Measurements from ENCODE around the gene NCOA3.
"Not testable (repeated sequence)": the region's sequence is repeated elsewhere in the genome, so short reads cannot be mapped to it uniquely, and the experiment has no call there.

DNA sequence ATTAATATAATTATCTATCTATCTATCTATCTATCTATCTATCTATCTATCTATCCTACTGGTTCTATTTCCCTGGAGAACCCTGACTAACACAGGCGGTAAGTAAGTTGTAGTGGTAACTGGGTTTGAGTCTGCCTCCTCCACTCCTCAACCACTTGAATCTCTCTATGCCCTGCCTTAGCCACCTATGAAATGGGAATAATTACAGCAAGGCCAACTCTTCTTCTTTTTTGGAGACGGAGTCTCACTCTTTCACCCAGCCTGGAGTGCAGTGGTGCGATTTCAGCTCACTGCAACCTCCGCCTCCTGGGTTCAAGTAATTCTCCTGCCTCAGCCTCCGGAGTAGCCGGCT is 41.0 kb upstream of the NCOA3 start:
- not testable (repeated sequence) for TF ChIP-seq ARNTL (CRISPR knock-in tag; IDR thresholded peaks at IDR 0.05; ENCODE audit: borderline replicate concordance, low read depth); CSDC2 (CRISPR knock-in tag; IDR thresholded peaks at IDR 0.05); PPARA (CRISPR knock-in tag; IDR thresholded peaks at IDR 0.05; ENCODE audit: borderline replicate concordance); ZFP3 (CRISPR knock-in tag; IDR thresholded peaks at IDR 0.05); BACH2 (CRISPR knock-in tag; IDR thresholded peaks at IDR 0.05; ENCODE audit: borderline replicate concordance); RARB (CRISPR knock-in tag; IDR thresholded peaks at IDR 0.05); OSR1 (CRISPR knock-in tag; IDR thresholded peaks at IDR 0.05); ZNF565 (CRISPR knock-in tag; conservative IDR thresholded peaks at IDR 0.05; ENCODE audit: low read depth); ESRRG (CRISPR knock-in tag; IDR thresholded peaks at IDR 0.05)
- TF ChIP-seq, protein P1, sequence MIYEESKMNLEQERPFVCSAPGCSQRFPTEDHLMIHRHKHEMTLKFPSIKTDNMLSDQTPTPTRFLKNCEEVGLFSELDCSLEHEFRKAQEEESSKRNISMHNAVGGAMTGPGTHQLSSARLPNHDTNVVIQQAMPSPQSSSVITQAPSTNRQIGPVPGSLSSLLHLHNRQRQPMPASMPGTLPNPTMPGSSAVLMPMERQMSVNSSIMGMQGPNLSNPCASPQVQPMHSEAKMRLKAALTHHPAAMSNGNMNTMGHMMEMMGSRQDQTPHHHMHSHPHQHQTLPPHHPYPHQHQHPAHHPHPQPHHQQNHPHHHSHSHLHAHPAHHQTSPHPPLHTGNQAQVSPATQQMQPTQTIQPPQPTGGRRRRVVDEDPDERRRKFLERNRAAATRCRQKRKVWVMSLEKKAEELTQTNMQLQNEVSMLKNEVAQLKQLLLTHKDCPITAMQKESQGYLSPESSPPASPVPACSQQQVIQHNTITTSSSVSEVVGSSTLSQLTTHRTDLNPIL (CRISPR knock-in tag; IDR thresholded peaks at IDR 0.05; ENCODE audit: low read depth) = not testable (repeated sequence)
- TF ChIP-seq, protein P2, sequence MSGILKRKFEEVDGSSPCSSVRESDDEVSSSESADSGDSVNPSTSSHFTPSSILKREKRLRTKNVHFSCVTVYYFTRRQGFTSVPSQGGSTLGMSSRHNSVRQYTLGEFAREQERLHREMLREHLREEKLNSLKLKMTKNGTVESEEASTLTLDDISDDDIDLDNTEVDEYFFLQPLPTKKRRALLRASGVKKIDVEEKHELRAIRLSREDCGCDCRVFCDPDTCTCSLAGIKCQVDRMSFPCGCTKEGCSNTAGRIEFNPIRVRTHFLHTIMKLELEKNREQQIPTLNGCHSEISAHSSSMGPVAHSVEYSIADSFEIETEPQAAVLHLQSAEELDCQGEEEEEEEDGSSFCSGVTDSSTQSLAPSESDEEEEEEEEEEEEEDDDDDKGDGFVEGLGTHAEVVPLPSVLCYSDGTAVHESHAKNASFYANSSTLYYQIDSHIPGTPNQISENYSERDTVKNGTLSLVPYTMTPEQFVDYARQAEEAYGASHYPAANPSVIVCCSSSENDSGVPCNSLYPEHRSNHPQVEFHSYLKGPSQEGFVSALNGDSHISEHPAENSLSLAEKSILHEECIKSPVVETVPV (CRISPR knock-in tag; IDR thresholded peaks at IDR 0.05) = not testable (repeated sequence)
- TF ChIP-seq, protein P3, sequence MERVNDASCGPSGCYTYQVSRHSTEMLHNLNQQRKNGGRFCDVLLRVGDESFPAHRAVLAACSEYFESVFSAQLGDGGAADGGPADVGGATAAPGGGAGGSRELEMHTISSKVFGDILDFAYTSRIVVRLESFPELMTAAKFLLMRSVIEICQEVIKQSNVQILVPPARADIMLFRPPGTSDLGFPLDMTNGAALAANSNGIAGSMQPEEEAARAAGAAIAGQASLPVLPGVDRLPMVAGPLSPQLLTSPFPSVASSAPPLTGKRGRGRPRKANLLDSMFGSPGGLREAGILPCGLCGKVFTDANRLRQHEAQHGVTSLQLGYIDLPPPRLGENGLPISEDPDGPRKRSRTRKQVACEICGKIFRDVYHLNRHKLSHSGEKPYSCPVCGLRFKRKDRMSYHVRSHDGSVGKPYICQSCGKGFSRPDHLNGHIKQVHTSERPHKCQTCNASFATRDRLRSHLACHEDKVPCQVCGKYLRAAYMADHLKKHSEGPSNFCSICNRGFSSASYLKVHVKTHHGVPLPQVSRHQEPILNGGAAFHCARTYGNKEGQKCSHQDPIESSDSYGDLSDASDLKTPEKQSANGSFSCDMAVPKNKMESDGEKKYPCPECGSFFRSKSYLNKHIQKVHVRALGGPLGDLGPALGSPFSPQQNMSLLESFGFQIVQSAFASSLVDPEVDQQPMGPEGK (CRISPR knock-in tag; IDR thresholded peaks at IDR 0.05; ENCODE audit: borderline replicate concordance) = not testable (repeated sequence)
